HepG2 (cell line): Measurements from ENCODE around the gene SPECC1L. TPM values are rescaled to one million over a fixed set of nuclear protein-coding genes. Genes with fewer than 3 reads are reported as not detected.

Experiments used
- BHLHE40 ChIP-seq: IDR thresholded peaks from 2 replicates; pipeline ENCODE4 v1.6.1; 2011; ENCODE audit warnings: low read length, improper control_type of control experiment
- CEBPZ ChIP-seq: IDR thresholded peaks from 2 replicates; pipeline ENCODE4 v1.6.1; 2012; ENCODE audit warnings: low read length, improper control_type of control experiment
- E2F5 ChIP-seq: sonication (generic); formaldehyde crosslinking; conservative IDR thresholded peaks from 2 replicates; pipeline ENCODE4 v1.4.0; 2020; ENCODE audit warnings: missing genetic modification reagents
- GRHL1 ChIP-seq: sonication (generic); formaldehyde crosslinking; conservative IDR thresholded peaks from 2 replicates; pipeline ENCODE4 v1.8.0; 2022; ENCODE audit warnings: missing genetic modification reagents
- NFAT5 ChIP-seq: sonication (generic); formaldehyde crosslinking; IDR thresholded peaks from 2 replicates; pipeline ENCODE4 v1.4.0; 2020; ENCODE audit warnings: missing genetic modification reagents
- SP5 ChIP-seq: IDR thresholded peaks from 2 replicates; pipeline ENCODE4 v1.6.1; 2016; ENCODE audit warnings: low read depth, borderline replicate concordance
- ZBTB7B ChIP-seq: sonication (generic); formaldehyde crosslinking; IDR thresholded peaks from 2 replicates; pipeline ENCODE4 v1.4.0; 2020; ENCODE audit warnings: missing genetic modification reagents
- ZKSCAN5 ChIP-seq: sonication (generic); formaldehyde crosslinking; IDR thresholded peaks from 2 replicates; pipeline ENCODE4 v1.5.1; 2020; ENCODE audit warnings: mild to moderate bottlenecking, missing genetic modification reagents
- ZNF224 ChIP-seq: sonication (generic); formaldehyde crosslinking; IDR thresholded peaks from 2 replicates; pipeline ENCODE4 v1.5.0; 2020; ENCODE audit warnings: mild to moderate bottlenecking, missing genetic modification reagents
- ZNF256 ChIP-seq: sonication (generic); formaldehyde crosslinking; conservative IDR thresholded peaks from 2 replicates; pipeline ENCODE4 v1.4.0; 2020; ENCODE audit warnings: missing genetic modification reagents
- ZNF333 ChIP-seq: sonication (generic); formaldehyde crosslinking; IDR thresholded peaks from 2 replicates; pipeline ENCODE4 v1.4.0; 2020; ENCODE audit warnings: mild to moderate bottlenecking, missing genetic modification reagents, borderline replicate concordance
- ZNF383 ChIP-seq: sonication (generic); formaldehyde crosslinking; IDR thresholded peaks from 2 replicates; pipeline ENCODE4 v1.4.0; 2020; ENCODE audit warnings: missing genetic modification reagents, mild to moderate bottlenecking, borderline replicate concordance
- ZNF570 ChIP-seq: sonication (generic); formaldehyde crosslinking; IDR thresholded peaks from 2 replicates; pipeline ENCODE4 v1.4.0; 2020; ENCODE audit warnings: mild to moderate bottlenecking, missing genetic modification reagents, borderline replicate concordance
- ZNF800 ChIP-seq: sonication (generic); formaldehyde crosslinking; IDR thresholded peaks from 2 replicates; pipeline ENCODE4 v1.4.0; 2020; ENCODE audit warnings: missing genetic modification reagents
- polyA plus RNA-seq, 8 experiments: library from polyadenylated mRNA; depleted of rRNA in 3 of 8; stranded (reverse) in 7 of 8; unstranded in 1 of 8; fragments of >200 nt; fragmentation: Illumina TruSeq in 4 of 8; extraction: Trizol in 4 of 8; gene quantifications; 2 replicates each; pipeline versions ENCODE4 v1.2.1 to v1.2.3, GENCODE V29; 2011 to 2016; ENCODE audit warnings: low read depth in 4 of 8, missing spikeins in 1 of 8, mixed read lengths in 1 of 8; ENCODE audit not compliant: insufficient read depth in 1 of 8
- total RNA-seq, 5 experiments: library from RNA; depleted of rRNA; stranded (reverse); fragments of >200 nt; fragmentation: Illumina TruSeq; extraction: Trizol; gene quantifications; 2 replicates each; pipeline ENCODE4 v1.2.3, GENCODE V29; 2016; ENCODE audit warnings: low read depth in 1 of 5

SPECC1L gene
- total and polyA plus RNA-seq, 2 of the 13 experiments (the other 11 are each of a cell fraction or from before 2014, with no cell fraction given) = 14.1 to 30.3 TPM

- TF ChIP-seq ZNF800 (CRISPR knock-in tag) (no peak; the same call in 1 of the 2 replicates), BHLHE40 (no peak), GRHL1 (CRISPR knock-in tag) (no peak), ZKSCAN5 (no peak), ZNF224 (CRISPR knock-in tag) (peak; percentile 83; the same call in 1 of the 2 replicates), ZBTB7B (peak; percentile 83), SP5 (no peak; the same call in 1 of the 2 replicates), ZNF333 (CRISPR knock-in tag) (0 out of 2 replicates have a peak, but pooled peaks have one; percentile 25), E2F5 (CRISPR knock-in tag) (no peak; the same call in 1 of the 2 replicates), ZNF383 (CRISPR knock-in tag) (no peak), ZNF570 (CRISPR knock-in tag) (0 out of 2 replicates have a peak, but pooled peaks have one; percentile 59), CEBPZ (no peak), ZNF256 (CRISPR knock-in tag) (0 out of 2 replicates have a peak, but pooled peaks have one; percentile 71), NFAT5 (CRISPR knock-in tag) (peak; percentile 63; the same call in 1 of the 2 replicates)
Measured at GRCh38 chr22:24270556-24271385, at the start of gene SPECC1L (continued).
